K562 treated with DMSO at 1 percent for 4 hours (cell line): ENCODE measurements around the gene ZNF674. TPM values are rescaled to one million over a fixed set of nuclear protein-coding genes. Genes with fewer than 3 reads are reported as not detected.

Experiments used
- total RNA-seq: library from RNA; unstranded; fragments of 300-600 nt; gene quantifications from 2 replicates; pipeline ENCODE4 v1.2.3, GENCODE V29; 2022; ENCODE audit not compliant: insufficient read depth

The ZNF674 gene
- 0.77 and 0.78 TPM in 2 replicates for total RNA-seq

DNA sequence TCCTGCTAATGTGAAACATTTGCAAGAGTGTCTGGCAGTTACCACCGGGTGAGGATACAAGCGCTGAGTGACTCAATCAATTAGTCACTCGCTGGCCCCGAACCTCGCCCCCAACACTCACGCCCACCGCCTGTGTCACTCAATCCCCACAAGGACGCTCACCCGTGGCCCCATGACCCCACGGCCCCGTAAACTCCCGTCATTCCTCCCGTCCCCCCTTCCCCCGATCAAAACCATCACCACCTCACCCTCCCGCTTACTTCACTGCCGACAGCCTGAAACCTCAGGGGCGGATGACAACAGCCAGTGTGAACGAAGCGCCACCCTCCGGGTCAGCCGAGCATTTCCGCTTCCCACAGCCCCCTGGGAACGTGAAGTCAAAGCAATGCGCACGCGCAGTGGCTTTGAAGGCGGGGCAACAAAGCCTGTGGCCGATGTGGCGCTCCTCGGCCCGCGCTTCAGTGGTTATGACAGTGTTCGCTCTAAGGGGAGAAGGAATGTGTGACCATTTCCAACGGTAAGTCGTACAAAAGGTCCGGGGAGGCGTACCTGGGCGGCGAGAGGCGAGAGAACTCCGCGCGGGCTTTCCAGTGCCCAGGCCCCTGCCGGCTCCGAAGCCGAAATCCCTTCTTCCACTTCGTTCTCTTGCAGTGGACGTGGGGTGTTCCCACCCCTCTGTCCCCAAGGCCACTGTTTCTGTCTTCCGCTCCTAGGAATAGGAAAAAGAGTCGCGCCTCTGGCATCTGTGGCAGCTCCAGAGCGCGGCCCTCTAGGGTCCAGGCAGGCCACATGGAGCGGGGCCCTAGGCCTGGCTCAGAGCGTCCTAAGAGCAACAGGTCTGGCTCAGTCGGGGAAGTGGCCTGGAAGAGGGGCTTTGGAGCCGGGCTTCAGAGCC lies at the start of gene ZNF674:
TSS of gene ZNF674 (minus strand) at position 311 of the 895 bp plus-strand sequence. CDS start 3,334 bp downstream, outside the sequence.

GRCh38 chrX:46573331-46573891 lies 28.2 kb upstream of the ZNF674 start, which contains the start of gene CHST7:
TSS of gene CHST7 (plus strand) at chrX:46573765. CDS start at chrX:46573932, 167 bp downstream.

Other genes with a start within 250 kb of the ZNF674 start
- 0.44 TPM in 1 of 2 replicates, not detected in the other for gene CHST7, start 28.3 kb upstream of the ZNF674 start, total RNA-seq
- gene SLC9A7, start 213.7 kb upstream of the ZNF674 start, total RNA-seq, result not detected in 2 replicates